Measurements from ENCODE around the gene PKIG. TPM values are rescaled to one million over a fixed set of nuclear protein-coding genes. Genes with fewer than 3 reads are reported as not detected.
A peak's percentile ranks its signal among the peaks of the same experiment; 100 is the strongest.

PKIG gene
- total and polyA plus RNA-seq, 10 of the 15 experiments (the other 5 are each of a cell fraction or from before 2014, with no cell fraction given) = 5.7 to 82.3 (median 39.7) TPM

DNA sequence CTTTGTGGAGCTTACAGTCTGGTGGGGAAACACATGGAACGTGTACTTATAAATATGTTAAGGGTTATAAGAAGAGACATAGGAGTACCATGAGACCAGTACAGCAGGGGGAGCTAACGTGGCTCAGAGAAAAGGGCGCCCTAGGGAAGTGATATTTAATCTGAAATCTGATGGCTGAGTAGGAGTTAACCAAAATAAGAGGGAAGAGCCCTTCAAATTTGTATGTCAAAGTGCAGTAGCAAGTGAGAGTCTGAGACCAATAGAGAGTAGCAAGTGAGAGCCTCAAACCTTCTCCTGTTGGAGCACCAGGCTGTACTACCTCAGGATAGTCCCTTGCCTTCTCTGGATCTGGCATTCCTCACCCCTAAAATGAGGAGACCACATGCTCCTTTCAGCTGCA is 6.1 kb upstream of the PKIG start (continued):
- TF ChIP-seq, protein P1, sequence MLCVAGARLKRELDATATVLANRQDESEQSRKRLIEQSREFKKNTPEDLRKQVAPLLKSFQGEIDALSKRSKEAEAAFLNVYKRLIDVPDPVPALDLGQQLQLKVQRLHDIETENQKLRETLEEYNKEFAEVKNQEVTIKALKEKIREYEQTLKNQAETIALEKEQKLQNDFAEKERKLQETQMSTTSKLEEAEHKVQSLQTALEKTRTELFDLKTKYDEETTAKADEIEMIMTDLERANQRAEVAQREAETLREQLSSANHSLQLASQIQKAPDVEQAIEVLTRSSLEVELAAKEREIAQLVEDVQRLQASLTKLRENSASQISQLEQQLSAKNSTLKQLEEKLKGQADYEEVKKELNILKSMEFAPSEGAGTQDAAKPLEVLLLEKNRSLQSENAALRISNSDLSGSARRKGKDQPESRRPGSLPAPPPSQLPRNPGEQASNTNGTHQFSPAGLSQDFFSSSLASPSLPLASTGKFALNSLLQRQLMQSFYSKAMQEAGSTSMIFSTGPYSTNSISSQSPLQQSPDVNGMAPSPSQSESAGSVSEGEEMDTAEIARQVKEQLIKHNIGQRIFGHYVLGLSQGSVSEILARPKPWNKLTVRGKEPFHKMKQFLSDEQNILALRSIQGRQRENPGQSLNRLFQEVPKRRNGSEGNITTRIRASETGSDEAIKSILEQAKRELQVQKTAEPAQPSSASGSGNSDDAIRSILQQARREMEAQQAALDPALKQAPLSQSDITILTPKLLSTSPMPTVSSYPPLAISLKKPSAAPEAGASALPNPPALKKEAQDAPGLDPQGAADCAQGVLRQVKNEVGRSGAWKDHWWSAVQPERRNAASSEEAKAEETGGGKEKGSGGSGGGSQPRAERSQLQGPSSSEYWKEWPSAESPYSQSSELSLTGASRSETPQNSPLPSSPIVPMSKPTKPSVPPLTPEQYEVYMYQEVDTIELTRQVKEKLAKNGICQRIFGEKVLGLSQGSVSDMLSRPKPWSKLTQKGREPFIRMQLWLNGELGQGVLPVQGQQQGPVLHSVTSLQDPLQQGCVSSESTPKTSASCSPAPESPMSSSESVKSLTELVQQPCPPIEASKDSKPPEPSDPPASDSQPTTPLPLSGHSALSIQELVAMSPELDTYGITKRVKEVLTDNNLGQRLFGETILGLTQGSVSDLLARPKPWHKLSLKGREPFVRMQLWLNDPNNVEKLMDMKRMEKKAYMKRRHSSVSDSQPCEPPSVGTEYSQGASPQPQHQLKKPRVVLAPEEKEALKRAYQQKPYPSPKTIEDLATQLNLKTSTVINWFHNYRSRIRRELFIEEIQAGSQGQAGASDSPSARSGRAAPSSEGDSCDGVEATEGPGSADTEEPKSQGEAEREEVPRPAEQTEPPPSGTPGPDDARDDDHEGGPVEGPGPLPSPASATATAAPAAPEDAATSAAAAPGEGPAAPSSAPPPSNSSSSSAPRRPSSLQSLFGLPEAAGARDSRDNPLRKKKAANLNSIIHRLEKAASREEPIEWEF (IDR thresholded peaks at IDR 0.05; ENCODE audit: insufficient replicate concordance, low read depth, low read length) = no peak
- TF ChIP-seq ZNF24 (IDR thresholded peaks at IDR 0.05) (0 out of 2 replicates have a peak, but pooled peaks have one; percentile 11), MEF2B (IDR thresholded peaks at IDR 0.05; ENCODE audit: partially characterized antibody, poor library complexity, severe bottlenecking) (no peak), SMC3 (IDR thresholded peaks at IDR 0.05; ENCODE audit: borderline replicate concordance, low read length) (peak; percentile 85; the same call in 1 of the 2 replicates)
- TF ChIP-seq, protein P2, sequence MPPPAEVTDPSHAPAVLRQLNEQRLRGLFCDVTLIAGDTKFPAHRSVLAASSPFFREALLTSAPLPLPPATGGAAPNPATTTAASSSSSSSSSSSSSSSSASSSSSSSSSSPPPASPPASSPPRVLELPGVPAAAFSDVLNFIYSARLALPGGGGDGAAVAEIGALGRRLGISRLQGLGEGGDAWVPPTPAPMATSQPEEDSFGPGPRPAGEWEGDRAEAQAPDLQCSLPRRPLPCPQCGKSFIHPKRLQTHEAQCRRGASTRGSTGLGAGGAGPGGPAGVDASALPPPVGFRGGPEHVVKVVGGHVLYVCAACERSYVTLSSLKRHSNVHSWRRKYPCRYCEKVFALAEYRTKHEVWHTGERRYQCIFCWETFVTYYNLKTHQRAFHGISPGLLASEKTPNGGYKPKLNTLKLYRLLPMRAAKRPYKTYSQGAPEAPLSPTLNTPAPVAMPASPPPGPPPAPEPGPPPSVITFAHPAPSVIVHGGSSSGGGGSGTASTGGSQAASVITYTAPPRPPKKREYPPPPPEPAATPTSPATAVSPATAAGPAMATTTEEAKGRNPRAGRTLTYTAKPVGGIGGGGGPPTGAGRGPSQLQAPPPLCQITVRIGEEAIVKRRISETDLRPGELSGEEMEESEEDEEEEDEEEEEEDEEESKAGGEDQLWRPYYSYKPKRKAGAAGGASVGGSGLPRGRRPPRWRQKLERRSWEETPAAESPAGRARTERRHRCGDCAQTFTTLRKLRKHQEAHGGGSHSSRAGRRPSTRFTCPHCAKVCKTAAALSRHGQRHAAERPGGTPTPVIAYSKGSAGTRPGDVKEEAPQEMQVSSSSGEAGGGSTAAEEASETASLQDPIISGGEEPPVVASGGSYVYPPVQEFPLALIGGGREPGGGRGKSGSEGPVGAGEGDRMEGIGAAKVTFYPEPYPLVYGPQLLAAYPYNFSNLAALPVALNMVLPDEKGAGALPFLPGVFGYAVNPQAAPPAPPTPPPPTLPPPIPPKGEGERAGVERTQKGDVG (CRISPR knock-in tag; IDR thresholded peaks at IDR 0.05) = no peak
- TF ChIP-seq, protein P3, sequence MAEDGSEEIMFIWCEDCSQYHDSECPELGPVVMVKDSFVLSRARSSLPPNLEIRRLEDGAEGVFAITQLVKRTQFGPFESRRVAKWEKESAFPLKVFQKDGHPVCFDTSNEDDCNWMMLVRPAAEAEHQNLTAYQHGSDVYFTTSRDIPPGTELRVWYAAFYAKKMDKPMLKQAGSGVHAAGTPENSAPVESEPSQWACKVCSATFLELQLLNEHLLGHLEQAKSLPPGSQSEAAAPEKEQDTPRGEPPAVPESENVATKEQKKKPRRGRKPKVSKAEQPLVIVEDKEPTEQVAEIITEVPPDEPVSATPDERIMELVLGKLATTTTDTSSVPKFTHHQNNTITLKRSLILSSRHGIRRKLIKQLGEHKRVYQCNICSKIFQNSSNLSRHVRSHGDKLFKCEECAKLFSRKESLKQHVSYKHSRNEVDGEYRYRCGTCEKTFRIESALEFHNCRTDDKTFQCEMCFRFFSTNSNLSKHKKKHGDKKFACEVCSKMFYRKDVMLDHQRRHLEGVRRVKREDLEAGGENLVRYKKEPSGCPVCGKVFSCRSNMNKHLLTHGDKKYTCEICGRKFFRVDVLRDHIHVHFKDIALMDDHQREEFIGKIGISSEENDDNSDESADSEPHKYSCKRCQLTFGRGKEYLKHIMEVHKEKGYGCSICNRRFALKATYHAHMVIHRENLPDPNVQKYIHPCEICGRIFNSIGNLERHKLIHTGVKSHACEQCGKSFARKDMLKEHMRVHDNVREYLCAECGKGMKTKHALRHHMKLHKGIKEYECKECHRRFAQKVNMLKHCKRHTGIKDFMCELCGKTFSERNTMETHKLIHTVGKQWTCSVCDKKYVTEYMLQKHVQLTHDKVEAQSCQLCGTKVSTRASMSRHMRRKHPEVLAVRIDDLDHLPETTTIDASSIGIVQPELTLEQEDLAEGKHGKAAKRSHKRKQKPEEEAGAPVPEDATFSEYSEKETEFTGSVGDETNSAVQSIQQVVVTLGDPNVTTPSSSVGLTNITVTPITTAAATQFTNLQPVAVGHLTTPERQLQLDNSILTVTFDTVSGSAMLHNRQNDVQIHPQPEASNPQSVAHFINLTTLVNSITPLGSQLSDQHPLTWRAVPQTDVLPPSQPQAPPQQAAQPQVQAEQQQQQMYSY (CRISPR knock-in tag; IDR thresholded peaks at IDR 0.05) = no peak
